WTC11 (cell line): ENCODE data around the gene PLEKHA5.

Source experiments
- ETV6 ChIP-seq: sonication (generic); formaldehyde crosslinking; IDR thresholded peaks from 2 replicates; pipeline ENCODE4 v1.8.1; 2022; ENCODE audit warnings: mild to moderate bottlenecking, missing genetic modification reagents
- FOXK1 ChIP-seq: sonication (generic); formaldehyde crosslinking; IDR thresholded peaks from 2 replicates; pipeline ENCODE4 v1.8.0; 2022; ENCODE audit warnings: mild to moderate bottlenecking, moderate library complexity, missing genetic modification reagents
- FOXP1 ChIP-seq: sonication (generic); formaldehyde crosslinking; IDR thresholded peaks from 2 replicates; pipeline ENCODE4 v1.8.0; 2022; ENCODE audit warnings: missing genetic modification reagents, mild to moderate bottlenecking, moderate library complexity, borderline replicate concordance
- GABPB1 ChIP-seq: sonication (generic); formaldehyde crosslinking; IDR thresholded peaks from 2 replicates; pipeline ENCODE4 v1.8.1; 2023; ENCODE audit warnings: mild to moderate bottlenecking, missing genetic modification reagents
- MYBL2 ChIP-seq: sonication (generic); formaldehyde crosslinking; IDR thresholded peaks from 2 replicates; pipeline ENCODE4 v1.8.1; 2023; ENCODE audit warnings: mild to moderate bottlenecking, moderate library complexity, missing genetic modification reagents
- NFE2L1 ChIP-seq: sonication (generic); formaldehyde crosslinking; IDR thresholded peaks from 2 replicates; pipeline ENCODE4 v1.8.1; 2023; ENCODE audit warnings: missing genetic modification reagents
- PRRX2 ChIP-seq: fragments of 250-450 bp; sonication (Bioruptor Pico); IDR thresholded peaks from 2 replicates; pipeline ENCODE4 v1.8.0; 2021; ENCODE audit warnings: mild to moderate bottlenecking
- RELA ChIP-seq: sonication (generic); formaldehyde crosslinking; IDR thresholded peaks from 2 replicates; pipeline ENCODE4 v1.8.1; 2022; ENCODE audit warnings: missing genetic modification reagents, mild to moderate bottlenecking, borderline replicate concordance
- TF ChIP-seq, protein P1 (sequence below): fragments of 200-600 bp; IDR thresholded peaks from 2 replicates; pipeline ENCODE4 v1.8.0; 2022; ENCODE audit warnings: antibody characterized with exemption
- TF ChIP-seq, protein P2 (sequence below): fragments of 250-450 bp; sonication (Bioruptor Pico); IDR thresholded peaks from 2 replicates; pipeline ENCODE4 v1.9.0; 2021; ENCODE audit warnings: mild to moderate bottlenecking
- TF ChIP-seq, protein P3 (sequence below): sonication (generic); formaldehyde crosslinking; IDR thresholded peaks from 2 replicates; pipeline ENCODE4 v1.8.1; 2023; ENCODE audit warnings: mild to moderate bottlenecking, missing genetic modification reagents, moderate library complexity
- TF ChIP-seq, protein P4 (sequence below): sonication (generic); formaldehyde crosslinking; IDR thresholded peaks from 2 replicates; pipeline ENCODE4 v1.8.0; 2022; ENCODE audit warnings: mild to moderate bottlenecking, missing genetic modification reagents

DNA sequence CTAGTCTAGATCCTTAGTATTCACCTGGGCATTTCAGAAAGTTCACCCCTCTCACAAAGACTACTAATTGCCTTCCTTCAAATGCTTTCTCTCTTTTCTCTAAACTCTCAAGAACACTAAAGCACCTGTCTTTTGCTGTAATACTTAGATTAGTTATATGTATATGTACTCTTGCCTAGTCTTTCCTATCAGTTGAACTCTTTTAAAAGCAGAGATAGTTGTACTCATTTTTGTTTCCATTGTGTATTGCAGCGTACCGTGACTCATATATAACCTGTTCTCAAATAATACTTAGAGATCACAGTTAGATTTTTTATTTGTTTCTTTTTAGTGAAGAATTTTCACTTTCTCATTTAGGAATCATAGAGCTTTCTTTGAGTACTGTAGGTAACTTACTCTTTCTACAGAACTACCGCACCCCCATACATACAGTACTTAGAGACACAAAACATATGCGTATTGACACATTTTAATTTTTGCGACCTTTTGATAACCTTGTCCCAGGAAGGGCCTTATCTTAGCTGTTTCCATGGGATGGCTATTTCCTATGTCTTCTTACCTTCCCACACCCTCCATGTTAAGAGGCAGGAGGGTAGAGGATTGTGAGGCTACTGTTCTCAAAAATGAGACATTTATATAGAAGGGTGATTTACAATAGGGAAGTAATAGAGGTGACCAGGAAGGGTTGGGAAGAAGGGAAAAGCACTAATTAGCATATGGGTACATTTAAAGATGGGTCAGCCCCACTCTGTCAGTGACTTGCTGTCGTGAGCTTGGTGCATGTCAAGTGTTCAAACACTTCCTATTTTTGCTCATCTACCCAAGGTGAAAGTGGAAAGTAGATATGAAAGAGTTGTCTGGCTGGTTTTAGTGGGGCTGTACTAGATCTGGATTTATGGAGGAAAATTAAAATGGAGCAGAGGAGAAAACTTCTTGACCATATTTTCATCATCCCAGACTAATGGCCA, 74.3 kb downstream of the PLEKHA5 start:
- TF ChIP-seq NFE2L1 (no peak), FOXP1 (no peak), PRRX2 (no peak), FOXK1 (CRISPR knock-in tag) (no peak), MYBL2 (CRISPR knock-in tag) (no peak), GABPB1 (CRISPR knock-in tag) (no peak), ETV6 (CRISPR knock-in tag) (no peak), RELA (CRISPR knock-in tag) (no peak)
- TF ChIP-seq, protein P1, sequence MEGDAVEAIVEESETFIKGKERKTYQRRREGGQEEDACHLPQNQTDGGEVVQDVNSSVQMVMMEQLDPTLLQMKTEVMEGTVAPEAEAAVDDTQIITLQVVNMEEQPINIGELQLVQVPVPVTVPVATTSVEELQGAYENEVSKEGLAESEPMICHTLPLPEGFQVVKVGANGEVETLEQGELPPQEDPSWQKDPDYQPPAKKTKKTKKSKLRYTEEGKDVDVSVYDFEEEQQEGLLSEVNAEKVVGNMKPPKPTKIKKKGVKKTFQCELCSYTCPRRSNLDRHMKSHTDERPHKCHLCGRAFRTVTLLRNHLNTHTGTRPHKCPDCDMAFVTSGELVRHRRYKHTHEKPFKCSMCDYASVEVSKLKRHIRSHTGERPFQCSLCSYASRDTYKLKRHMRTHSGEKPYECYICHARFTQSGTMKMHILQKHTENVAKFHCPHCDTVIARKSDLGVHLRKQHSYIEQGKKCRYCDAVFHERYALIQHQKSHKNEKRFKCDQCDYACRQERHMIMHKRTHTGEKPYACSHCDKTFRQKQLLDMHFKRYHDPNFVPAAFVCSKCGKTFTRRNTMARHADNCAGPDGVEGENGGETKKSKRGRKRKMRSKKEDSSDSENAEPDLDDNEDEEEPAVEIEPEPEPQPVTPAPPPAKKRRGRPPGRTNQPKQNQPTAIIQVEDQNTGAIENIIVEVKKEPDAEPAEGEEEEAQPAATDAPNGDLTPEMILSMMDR = no peak
- TF ChIP-seq, protein P2, sequence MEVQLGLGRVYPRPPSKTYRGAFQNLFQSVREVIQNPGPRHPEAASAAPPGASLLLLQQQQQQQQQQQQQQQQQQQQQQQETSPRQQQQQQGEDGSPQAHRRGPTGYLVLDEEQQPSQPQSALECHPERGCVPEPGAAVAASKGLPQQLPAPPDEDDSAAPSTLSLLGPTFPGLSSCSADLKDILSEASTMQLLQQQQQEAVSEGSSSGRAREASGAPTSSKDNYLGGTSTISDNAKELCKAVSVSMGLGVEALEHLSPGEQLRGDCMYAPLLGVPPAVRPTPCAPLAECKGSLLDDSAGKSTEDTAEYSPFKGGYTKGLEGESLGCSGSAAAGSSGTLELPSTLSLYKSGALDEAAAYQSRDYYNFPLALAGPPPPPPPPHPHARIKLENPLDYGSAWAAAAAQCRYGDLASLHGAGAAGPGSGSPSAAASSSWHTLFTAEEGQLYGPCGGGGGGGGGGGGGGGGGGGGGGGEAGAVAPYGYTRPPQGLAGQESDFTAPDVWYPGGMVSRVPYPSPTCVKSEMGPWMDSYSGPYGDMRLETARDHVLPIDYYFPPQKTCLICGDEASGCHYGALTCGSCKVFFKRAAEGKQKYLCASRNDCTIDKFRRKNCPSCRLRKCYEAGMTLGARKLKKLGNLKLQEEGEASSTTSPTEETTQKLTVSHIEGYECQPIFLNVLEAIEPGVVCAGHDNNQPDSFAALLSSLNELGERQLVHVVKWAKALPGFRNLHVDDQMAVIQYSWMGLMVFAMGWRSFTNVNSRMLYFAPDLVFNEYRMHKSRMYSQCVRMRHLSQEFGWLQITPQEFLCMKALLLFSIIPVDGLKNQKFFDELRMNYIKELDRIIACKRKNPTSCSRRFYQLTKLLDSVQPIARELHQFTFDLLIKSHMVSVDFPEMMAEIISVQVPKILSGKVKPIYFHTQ (CRISPR knock-in tag) = no peak
- TF ChIP-seq, protein P3, sequence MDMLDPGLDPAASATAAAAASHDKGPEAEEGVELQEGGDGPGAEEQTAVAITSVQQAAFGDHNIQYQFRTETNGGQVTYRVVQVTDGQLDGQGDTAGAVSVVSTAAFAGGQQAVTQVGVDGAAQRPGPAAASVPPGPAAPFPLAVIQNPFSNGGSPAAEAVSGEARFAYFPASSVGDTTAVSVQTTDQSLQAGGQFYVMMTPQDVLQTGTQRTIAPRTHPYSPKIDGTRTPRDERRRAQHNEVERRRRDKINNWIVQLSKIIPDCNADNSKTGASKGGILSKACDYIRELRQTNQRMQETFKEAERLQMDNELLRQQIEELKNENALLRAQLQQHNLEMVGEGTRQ (CRISPR knock-in tag) = no peak
- TF ChIP-seq, protein P4, sequence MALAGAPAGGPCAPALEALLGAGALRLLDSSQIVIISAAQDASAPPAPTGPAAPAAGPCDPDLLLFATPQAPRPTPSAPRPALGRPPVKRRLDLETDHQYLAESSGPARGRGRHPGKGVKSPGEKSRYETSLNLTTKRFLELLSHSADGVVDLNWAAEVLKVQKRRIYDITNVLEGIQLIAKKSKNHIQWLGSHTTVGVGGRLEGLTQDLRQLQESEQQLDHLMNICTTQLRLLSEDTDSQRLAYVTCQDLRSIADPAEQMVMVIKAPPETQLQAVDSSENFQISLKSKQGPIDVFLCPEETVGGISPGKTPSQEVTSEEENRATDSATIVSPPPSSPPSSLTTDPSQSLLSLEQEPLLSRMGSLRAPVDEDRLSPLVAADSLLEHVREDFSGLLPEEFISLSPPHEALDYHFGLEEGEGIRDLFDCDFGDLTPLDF (CRISPR knock-in tag) = no peak
